Neutrophil (primary cell): ENCODE data around the gene RTN4IP1.

Experiments
- H3K27ac ChIP-seq: fragments of 200-600 bp; sonication (generic); 2 replicates; pipeline ENCODE4 v1.5.1; 2016; ENCODE audit warnings: mild to moderate bottlenecking, moderate library complexity
- H3K27me3 ChIP-seq: fragments of 200-600 bp; sonication (generic); 2 replicates; pipeline ENCODE4 v1.6.0; 2016; ENCODE audit warnings: mild to moderate bottlenecking
- H3K36me3 ChIP-seq: fragments of 200-600 bp; sonication (generic); 2 replicates; pipeline ENCODE4 v1.5.1; 2017
- H3K4me1 ChIP-seq, 2 experiments: fragments of 200-600 bp in 1 of 2; sonication (generic) in 1 of 2; 1 replicate in 1 of 2; 2 replicates in 1 of 2; pipeline versions ENCODE4 v1.5.1 to v1.6.1; 2013 to 2016; ENCODE audit warnings: low read depth in 1 of 2, low read length in 1 of 2, mild to moderate bottlenecking in 1 of 2, moderate library complexity in 1 of 2; ENCODE audit not compliant: control insufficient read depth in 1 of 2, insufficient read depth in 1 of 2
- H3K4me3 ChIP-seq, 2 experiments: fragments of 200-600 bp in 1 of 2; sonication (generic) in 1 of 2; 1 replicate in 1 of 2; 2 replicates in 1 of 2; pipeline ENCODE4 v1.5.1; 2013 to 2016; ENCODE audit warnings: low read depth in 1 of 2, low read length in 1 of 2, mild to moderate bottlenecking in 1 of 2, moderate library complexity in 1 of 2
- H3K9me3 ChIP-seq: fragments of 200-600 bp; sonication (generic); 2 replicates; pipeline ENCODE4 v1.5.1; 2016
- TF ChIP-seq, protein P1 (sequence below): fragments of 200-600 bp; sonication (generic); IDR thresholded peaks from 2 replicates; pipeline ENCODE4 v1.5.1; 2016; ENCODE audit warnings: antibody characterized with exemption

Gene RTN4IP1

DNA sequence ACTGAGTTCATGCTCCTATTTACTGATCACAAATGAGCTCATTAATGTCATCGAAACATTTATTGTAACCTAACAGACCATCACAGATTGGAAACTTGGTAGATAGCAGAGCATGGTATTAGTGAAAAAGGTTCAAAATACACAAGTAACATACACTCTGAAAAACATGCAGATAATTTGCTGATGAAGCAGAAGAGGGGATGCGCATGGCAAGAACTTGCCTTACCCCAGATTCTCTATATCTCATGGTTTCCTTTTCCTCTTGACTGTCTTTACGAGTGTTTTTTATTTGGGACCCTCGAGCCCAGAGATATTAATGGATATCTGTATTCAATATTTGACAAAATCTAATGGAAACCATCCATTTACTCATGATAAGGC is 37.7 kb upstream of the RTN4IP1 start:
- Histone ChIP-seq H3K27me3 (no peaks in the 10 kb centered on the region), H3K9me3 (no peaks in the 10 kb centered on the region), H3K4me3 (no peak overlapping the region), H3K4me1 (peaks cover 15 to 26% of the 10 kb centered on the region in 2 experiments), H3K27ac (peak overlapping the region; percentile 49), H3K36me3 (peaks cover 6% of the 10 kb centered on the region)
- TF ChIP-seq, protein P1, sequence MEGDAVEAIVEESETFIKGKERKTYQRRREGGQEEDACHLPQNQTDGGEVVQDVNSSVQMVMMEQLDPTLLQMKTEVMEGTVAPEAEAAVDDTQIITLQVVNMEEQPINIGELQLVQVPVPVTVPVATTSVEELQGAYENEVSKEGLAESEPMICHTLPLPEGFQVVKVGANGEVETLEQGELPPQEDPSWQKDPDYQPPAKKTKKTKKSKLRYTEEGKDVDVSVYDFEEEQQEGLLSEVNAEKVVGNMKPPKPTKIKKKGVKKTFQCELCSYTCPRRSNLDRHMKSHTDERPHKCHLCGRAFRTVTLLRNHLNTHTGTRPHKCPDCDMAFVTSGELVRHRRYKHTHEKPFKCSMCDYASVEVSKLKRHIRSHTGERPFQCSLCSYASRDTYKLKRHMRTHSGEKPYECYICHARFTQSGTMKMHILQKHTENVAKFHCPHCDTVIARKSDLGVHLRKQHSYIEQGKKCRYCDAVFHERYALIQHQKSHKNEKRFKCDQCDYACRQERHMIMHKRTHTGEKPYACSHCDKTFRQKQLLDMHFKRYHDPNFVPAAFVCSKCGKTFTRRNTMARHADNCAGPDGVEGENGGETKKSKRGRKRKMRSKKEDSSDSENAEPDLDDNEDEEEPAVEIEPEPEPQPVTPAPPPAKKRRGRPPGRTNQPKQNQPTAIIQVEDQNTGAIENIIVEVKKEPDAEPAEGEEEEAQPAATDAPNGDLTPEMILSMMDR = no peak

GRCh38 chr6:106666282-106667021 is 37.2 kb upstream of the RTN4IP1 start:
- TF ChIP-seq, protein P1 = no peak
- Histone ChIP-seq H3K9me3 (no peaks in the 10 kb centered on the region), H3K4me3 (no peak overlapping the region), H3K27ac (peak overlapping the region; percentile 49), H3K36me3 (peaks cover 6% of the 10 kb centered on the region), H3K4me1 (peaks cover 15 to 26% of the 10 kb centered on the region in 2 experiments), H3K27me3 (no peaks in the 10 kb centered on the region)

GRCh38 chr6:106662458-106662857 is 33.2 kb upstream of the RTN4IP1 start:
- Histone ChIP-seq H3K9me3 (peaks cover 4% of the 10 kb centered on the region), H3K36me3 (peaks cover 6% of the 10 kb centered on the region), H3K4me1 (peaks cover 15 to 26% of the 10 kb centered on the region in 2 experiments), H3K4me3 (no peak overlapping the region), H3K27ac (no peak overlapping the region), H3K27me3 (no peaks in the 10 kb centered on the region)
- TF ChIP-seq, protein P1 = no peak

DNA sequence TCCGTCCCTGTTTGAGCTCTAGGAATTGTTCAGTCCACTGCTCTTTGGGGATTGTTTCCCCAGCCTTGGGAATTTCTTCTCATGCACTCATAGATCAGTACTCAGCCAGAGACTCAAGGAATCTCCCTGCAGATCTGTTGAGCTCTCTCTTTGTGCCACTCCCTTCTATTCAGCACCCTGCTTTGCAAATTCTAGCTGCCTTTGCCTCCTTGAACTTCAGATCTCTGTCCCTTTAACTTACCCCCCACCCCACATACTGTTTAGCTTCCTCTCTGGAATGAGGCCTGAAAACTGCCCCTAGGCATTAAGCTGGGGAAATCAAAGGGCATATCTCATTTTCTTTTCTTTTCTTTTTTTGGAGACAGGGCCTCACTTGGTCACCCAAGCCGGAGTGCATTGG is 30.6 kb upstream of the RTN4IP1 start:
- no peak overlapping the region for H3K4me3 ChIP-seq
- H3K27ac ChIP-seq = no peak overlapping the region
- TF ChIP-seq, protein P1 = no peak
- peaks cover 17% of the 10 kb centered on the region for H3K36me3 ChIP-seq
- peaks cover 4% of the 10 kb centered on the region for H3K9me3 ChIP-seq
- H3K4me1 ChIP-seq = peaks cover 1 to 3% of the 10 kb centered on the region in 2 experiments
- H3K27me3 ChIP-seq = no peaks in the 10 kb centered on the region

DNA sequence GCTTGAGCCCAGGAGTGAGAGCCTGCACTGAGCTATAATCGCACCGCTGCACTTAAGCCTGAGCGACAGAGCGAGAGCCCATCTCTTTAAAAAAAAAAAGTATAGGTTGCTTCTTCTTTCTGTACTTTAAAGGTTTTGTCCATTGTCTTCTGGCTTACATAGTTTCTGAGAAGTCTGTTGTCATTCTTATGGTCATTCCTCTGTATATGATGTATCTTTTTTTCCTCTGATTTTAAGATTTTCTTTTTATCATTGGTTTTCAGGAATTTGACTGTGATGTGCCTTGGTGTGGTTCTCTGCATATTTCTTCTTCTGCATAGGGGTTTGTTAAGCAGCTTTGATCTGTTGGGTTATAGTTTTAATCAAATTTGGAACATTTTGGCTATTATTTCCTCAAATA is 29.2 kb upstream of the RTN4IP1 start:
- TF ChIP-seq, protein P1 = no peak
- no peak overlapping the region for H3K4me3 ChIP-seq
- H3K36me3 ChIP-seq = peaks cover 15% of the 10 kb centered on the region
- H3K27me3 ChIP-seq = no peaks in the 10 kb centered on the region
- peaks cover 4% of the 10 kb centered on the region for H3K9me3 ChIP-seq
- no peak overlapping the region for H3K27ac ChIP-seq
- no peaks in the 10 kb centered on the region for H3K4me1 ChIP-seq
